OCI-LY3 (cell line): Measurements from ENCODE around the gene ASTN2.

ENCODE experiments used
- EZH2phosphoT487 ChIP-seq: fragments of 200-600 bp; shearing (Covaris generic); IDR thresholded peaks from 2 replicates; pipeline ENCODE4 v1.6.1; 2018; ENCODE audit warnings: antibody characterized with exemption, mixed run types, low read depth
- TF ChIP-seq, protein P1 (sequence below): fragments of 200-600, 300-600 bp; sonication (generic); IDR thresholded peaks from 2 replicates; pipeline ENCODE4 v1.5.1; 2014; ENCODE audit warnings: antibody characterized with exemption, low read length, low read depth

DNA sequence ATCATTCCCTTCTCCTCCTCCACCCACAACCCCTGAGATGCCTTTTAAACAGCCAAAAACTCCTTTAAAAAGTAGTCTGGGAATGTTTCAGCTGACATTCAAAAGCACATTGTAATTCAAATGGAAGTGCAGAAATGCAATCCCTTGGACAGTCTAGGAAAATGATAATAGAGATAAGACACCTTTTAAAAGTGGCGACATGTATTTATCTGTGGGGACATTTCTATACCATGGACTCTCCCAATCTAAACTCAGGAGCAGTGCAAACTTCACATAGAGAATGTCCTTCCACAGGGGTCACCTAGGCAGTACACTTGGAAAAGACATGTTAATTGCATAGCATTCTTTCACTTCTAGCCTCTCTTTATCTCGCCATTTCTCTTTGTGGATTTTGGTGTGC lies 694.7 kb downstream of the ASTN2 start:
- TF ChIP-seq, protein P1, sequence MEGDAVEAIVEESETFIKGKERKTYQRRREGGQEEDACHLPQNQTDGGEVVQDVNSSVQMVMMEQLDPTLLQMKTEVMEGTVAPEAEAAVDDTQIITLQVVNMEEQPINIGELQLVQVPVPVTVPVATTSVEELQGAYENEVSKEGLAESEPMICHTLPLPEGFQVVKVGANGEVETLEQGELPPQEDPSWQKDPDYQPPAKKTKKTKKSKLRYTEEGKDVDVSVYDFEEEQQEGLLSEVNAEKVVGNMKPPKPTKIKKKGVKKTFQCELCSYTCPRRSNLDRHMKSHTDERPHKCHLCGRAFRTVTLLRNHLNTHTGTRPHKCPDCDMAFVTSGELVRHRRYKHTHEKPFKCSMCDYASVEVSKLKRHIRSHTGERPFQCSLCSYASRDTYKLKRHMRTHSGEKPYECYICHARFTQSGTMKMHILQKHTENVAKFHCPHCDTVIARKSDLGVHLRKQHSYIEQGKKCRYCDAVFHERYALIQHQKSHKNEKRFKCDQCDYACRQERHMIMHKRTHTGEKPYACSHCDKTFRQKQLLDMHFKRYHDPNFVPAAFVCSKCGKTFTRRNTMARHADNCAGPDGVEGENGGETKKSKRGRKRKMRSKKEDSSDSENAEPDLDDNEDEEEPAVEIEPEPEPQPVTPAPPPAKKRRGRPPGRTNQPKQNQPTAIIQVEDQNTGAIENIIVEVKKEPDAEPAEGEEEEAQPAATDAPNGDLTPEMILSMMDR: no peak
- no peak for TF ChIP-seq EZH2phosphoT487
